ENCODE results near the gene BCAS1. TPM values are rescaled to one million over a fixed set of nuclear protein-coding genes. Genes with fewer than 3 reads are reported as not detected.
A peak's percentile ranks its signal among the peaks of the same experiment; 100 is the strongest.

The BCAS1 gene
- total RNA-seq, 2 experiments from 2014 or later: 0.05 TPM; not detected in 1

DNA sequence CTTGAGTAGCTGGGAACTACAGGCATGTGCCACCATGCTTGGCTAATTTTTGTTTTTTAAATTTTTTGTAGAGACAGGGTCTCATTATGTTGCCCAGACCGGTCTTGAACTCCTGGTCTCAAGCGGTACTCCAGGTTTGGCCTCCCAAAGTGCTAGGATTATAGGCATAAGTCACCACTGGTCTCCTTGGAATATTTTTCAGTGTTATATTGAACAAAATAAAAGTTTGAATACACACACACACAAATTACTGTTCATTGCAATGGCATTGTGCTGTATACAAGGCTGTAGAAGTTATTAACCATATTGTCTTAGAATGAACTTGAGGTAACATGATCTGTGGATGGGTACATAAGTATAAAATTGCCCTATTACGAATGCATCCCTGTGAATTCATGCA is 166.1 kb downstream of the BCAS1 start:
- DNase-seq: no peak
- H3K4me3 Mint-ChIP-seq: no peak overlapping the region
- H3K27ac Mint-ChIP-seq: no peak overlapping the region
- no peaks in the 10 kb centered on the region for H3K27me3 Mint-ChIP-seq (ENCODE audit: low read depth)
- no peaks in the 10 kb centered on the region for H3K36me3 Mint-ChIP-seq (ENCODE audit: low read depth)
- intact Hi-C loops (cut with micrococcal nuclease): no loop called here
- CTCF ChIA-PET: no interaction called here
- no peaks in the 10 kb centered on the region for H3K9me3 Mint-ChIP-seq
- peaks cover 49% of the 10 kb centered on the region for H3K4me1 Mint-ChIP-seq (ENCODE audit: low read depth)

DNA sequence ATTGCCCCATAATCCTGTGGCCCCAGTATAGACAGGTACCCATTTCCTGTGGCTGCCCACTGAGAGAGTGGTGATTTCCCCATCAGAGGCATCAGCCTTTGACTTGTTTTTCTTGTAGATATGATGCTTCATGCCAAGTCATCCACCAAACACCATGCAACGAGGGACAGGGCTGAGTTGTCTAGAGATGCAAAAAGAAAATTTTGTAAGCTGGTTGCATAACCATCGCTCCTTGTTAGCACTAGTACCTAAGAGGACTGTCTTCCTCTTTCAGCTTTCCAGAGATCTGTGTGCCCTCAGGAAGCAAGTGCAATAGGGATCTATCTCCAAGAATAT is 166.8 kb downstream of the BCAS1 start:
- Mint-ChIP-seq H3K36me3 (ENCODE audit: low read depth) (no peaks in the 10 kb centered on the region), H3K27me3 (ENCODE audit: low read depth) (no peaks in the 10 kb centered on the region), H3K9me3 (no peaks in the 10 kb centered on the region), H3K27ac (no peak overlapping the region), H3K4me1 (ENCODE audit: low read depth) (peaks cover 56% of the 10 kb centered on the region), H3K4me3 (no peak overlapping the region)
- DNase-seq: peak; percentile 38
- CTCF ChIA-PET: interaction anchor here (0.7 kb wide), 1 partner anchor 14 kb away, joined by 3 read pairs; no protein-coding TSS in a partner anchor
- intact Hi-C loops (cut with micrococcal nuclease): no loop called here

DNA sequence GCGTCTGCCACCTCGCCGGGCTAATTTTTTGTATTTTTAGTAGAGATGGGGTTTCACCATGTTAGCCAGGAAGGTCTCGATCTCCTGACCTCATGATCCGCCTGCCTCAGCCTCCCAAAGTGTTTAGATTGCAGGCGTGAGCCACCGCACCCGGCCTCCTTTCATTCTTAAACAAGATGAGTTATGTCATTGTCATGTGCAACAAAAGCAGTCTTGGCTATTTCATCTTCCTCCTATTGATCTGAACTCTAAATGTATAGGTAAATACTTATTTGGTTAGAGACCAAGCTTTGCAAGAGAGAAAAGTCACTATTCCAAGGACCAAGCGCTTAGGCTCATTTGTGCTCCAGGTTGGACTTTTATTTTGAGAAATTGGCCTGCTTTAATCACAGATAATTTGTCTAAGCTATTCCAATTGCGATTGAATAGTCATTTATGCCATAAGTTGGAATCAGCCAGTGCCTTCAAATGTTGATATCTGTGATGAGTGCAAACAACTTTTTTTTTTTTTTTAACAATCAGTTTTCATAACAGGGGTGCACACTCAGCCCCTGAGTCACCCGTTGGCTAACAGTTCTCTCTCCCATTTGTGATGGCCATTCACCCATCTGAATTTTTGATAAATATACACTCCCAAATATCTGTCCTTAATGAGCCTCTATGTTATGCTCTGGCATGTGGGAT is 167.3 kb downstream of the BCAS1 start:
- no peak for DNase-seq
- peaks cover 60% of the 10 kb centered on the region for H3K4me1 Mint-ChIP-seq (ENCODE audit: low read depth)
- H3K27me3 Mint-ChIP-seq (ENCODE audit: low read depth): no peaks in the 10 kb centered on the region
- H3K36me3 Mint-ChIP-seq (ENCODE audit: low read depth): no peaks in the 10 kb centered on the region
- CTCF ChIA-PET: interaction anchor here (0.7 to 6.1 kb wide), 4 partner anchors 13 to 31 kb away, joined by 3 to 41 read pairs (median 3); no protein-coding TSS in a partner anchor
- H3K4me3 Mint-ChIP-seq: no peak overlapping the region
- no peaks in the 10 kb centered on the region for H3K9me3 Mint-ChIP-seq
- no peak overlapping the region for H3K27ac Mint-ChIP-seq
- intact Hi-C loops (cut with micrococcal nuclease): no loop called here

DNA sequence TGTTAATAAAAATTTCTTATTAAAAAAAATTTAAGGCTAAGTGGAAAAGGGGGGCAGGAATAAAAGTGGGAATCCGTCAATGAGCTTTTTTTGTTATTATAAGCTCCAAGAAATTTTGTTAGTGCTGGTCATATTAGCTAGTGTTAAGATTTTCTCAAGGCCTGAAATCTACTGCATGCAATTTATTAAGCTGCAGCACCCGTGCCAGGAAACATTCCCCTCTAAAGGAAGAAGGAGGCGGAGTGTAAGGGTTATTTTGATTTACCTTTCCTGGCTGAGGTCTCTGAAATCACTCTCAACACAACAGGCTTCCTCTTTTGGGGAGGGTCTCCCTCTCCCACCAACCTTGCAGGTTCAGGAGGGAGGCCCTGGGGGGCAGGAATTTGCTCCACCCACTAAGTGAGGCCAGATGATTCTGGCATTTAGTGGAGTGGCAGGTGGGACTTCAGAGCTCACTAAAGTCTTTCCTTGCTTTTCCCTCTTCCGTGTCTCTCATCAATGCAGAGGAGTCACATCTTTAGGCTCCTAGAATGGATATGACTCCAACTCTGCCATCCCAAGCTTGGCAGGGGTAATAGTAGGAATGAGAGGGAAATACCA is 168.8 kb downstream of the BCAS1 start:
- intact Hi-C loops (cut with micrococcal nuclease): loop anchor here (2.0 kb wide), 1 partner anchor 241 kb away; no protein-coding TSS in a partner anchor
- Mint-ChIP-seq H3K4me3 (no peak overlapping the region), H3K9me3 (no peaks in the 10 kb centered on the region), H3K4me1 (ENCODE audit: low read depth) (peaks cover 53% of the 10 kb centered on the region), H3K27me3 (ENCODE audit: low read depth) (no peaks in the 10 kb centered on the region), H3K27ac (no peak overlapping the region), H3K36me3 (ENCODE audit: low read depth) (no peaks in the 10 kb centered on the region)
- DNase-seq: no peak
- CTCF ChIA-PET: interaction anchor here (0.5 to 6.1 kb wide), 5 partner anchors 11 to 328 kb away, joined by 3 to 41 read pairs (median 4); no protein-coding TSS in a partner anchor

DNA sequence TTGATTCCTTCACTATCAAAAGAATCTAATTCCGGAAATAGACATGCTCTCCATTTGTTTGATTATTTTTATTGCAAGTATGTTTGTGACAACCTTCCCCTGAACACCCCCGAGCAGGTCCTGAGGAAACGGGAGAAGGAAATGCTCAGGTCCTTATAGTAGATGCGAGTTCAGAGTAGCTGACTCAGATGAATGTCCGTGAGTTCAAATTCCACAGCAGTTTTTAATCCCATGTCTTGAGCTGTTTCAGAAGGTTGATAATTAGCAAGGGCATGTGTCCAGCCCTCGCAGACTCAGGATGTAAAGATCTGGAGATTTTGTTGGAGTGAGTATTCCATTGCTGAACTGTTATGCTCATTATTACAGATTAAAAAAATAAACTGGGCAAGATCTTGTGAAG is 169.3 kb downstream of the BCAS1 start:
- Mint-ChIP-seq H3K27ac (peak overlapping the region; percentile 28), H3K27me3 (ENCODE audit: low read depth) (no peaks in the 10 kb centered on the region), H3K36me3 (ENCODE audit: low read depth) (no peaks in the 10 kb centered on the region), H3K9me3 (no peaks in the 10 kb centered on the region), H3K4me1 (ENCODE audit: low read depth) (peaks cover 48% of the 10 kb centered on the region), H3K4me3 (no peak overlapping the region)
- CTCF ChIA-PET: interaction anchor here (0.5 to 6.1 kb wide), 11 partner anchors 11 to 328 kb away, joined by 3 to 41 read pairs (median 5); no protein-coding TSS in a partner anchor
- intact Hi-C loops (cut with micrococcal nuclease): loop anchor here (2.0 kb wide), 1 partner anchor 240 kb away; no protein-coding TSS in a partner anchor
- DNase-seq: no peak

DNA sequence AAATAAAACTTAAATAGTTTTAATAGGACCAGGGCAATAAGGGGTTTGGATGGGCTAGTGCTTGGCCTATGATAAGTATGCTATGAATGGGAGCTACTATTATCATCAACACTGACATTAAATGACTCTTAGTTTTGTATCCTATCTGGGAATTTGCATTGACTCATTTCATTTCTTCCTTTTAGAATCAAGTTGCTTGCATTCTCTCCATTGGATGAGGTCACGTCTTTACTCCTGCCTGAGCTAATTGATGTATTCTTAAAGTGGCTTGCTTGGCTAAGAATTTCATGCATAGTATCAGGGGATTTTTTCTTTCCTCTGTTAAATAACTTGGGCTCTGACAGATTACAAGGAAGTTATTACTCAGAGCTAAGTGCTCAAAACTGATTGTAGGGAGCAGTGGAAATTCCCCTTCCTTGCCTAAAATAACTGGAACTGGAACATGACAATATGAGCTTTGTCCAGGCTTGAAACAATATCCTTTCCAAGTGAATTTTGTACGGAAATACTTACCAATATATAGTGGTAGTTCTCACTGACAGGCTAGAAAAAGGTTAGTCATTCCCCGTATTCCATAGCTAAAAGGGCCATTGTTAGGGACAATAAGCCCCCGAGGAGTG is 169.9 kb downstream of the BCAS1 start:
- Mint-ChIP-seq H3K27me3 (ENCODE audit: low read depth) (no peaks in the 10 kb centered on the region), H3K36me3 (ENCODE audit: low read depth) (no peaks in the 10 kb centered on the region), H3K27ac (peak overlapping the region; percentile 85), H3K4me3 (no peak overlapping the region), H3K9me3 (no peaks in the 10 kb centered on the region), H3K4me1 (ENCODE audit: low read depth) (peaks cover 47% of the 10 kb centered on the region)
- DNase-seq: no peak
- CTCF ChIA-PET: interaction anchor here (0.6 to 6.1 kb wide), 12 partner anchors 11 to 320 kb away, joined by 3 to 41 read pairs (median 5); no protein-coding TSS in a partner anchor
- intact Hi-C loops (cut with micrococcal nuclease): loop anchor here (1.0 to 2.0 kb wide), 3 partner anchors 28 to 240 kb away; no protein-coding TSS in a partner anchor

DNA sequence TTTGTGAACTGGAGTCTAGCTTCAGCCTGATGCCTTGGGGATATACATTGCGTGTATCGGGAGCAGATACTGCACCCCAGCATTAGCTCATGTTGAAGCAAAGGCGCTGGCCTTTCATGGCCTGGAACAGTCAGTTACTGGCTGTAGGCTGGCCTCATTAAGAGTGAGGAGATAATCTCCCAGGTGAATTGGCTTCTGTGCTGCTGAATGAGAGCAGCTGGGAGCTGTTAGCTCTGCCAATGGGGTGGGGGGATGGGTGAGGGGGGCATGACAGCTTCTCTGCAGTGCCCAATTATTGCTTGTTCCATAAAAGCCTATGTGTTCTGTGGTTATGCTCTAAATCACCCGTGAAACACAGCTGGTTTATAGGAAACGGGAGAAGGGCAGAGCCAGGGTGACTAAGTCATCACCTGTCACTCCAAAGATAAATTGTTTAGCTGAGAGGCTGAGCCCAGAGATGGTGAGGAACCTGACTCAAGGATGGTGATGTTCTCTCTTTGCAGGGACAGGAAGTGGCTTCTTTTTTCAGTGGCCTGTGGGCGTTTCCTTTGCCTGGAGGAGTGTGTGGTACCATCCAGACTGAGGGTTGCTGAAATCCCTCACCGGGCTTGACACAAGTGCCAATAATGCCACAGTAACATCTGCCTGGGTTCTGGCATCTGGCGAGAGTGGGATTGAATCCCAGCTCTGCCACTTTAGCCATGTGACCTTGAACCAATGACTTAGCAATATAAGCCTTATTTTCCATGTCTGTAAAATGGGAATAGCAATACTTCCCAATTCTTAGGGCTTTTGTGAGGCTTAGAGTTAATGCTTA is 170.8 kb downstream of the BCAS1 start:
- H3K4me3 Mint-ChIP-seq: no peak overlapping the region
- intact Hi-C loops (cut with micrococcal nuclease): loop anchor here (1.0 to 2.0 kb wide), 9 partner anchors 15 to 320 kb away; no protein-coding TSS in a partner anchor
- CTCF ChIA-PET: interaction anchor here (0.8 to 6.1 kb wide), 13 partner anchors 12 to 321 kb away, joined by 3 to 41 read pairs (median 4); no protein-coding TSS in a partner anchor

DNA sequence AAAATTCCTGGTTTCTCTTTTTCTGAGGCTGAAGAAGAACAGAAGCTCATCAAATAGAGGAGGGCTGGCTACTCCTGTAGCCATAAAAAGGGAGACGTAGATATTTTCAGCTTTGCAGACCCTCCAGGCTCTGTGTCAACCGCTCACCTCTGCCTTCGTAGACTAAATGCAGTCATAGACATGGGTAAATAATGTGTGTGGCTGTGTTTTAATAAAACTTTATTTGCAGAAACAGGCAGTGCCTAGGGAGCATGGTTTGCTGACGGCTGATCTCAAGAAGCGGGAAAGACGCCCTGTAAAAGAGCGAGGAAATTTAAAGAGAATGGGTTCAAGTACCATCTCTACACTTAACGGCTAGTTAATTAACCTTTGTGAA is 171.8 kb downstream of the BCAS1 start:
- Mint-ChIP-seq H3K4me3 (no peak overlapping the region), H3K36me3 (ENCODE audit: low read depth) (no peaks in the 10 kb centered on the region), H3K27me3 (ENCODE audit: low read depth) (no peaks in the 10 kb centered on the region), H3K9me3 (no peaks in the 10 kb centered on the region), H3K4me1 (ENCODE audit: low read depth) (peaks cover 54% of the 10 kb centered on the region), H3K27ac (peak overlapping the region; percentile 85)
- intact Hi-C loops (cut with micrococcal nuclease): loop anchor here (2.0 kb wide), 3 partner anchors 14 to 192 kb away; no protein-coding TSS in a partner anchor
- no peak for DNase-seq
- CTCF ChIA-PET: interaction anchor here (1.1 to 6.1 kb wide), 5 partner anchors 13 to 320 kb away, joined by 3 to 41 read pairs (median 9); no protein-coding TSS in a partner anchor

More for the DNA sequence above, 170.8 kb downstream of the BCAS1 start:
- H3K36me3 Mint-ChIP-seq (ENCODE audit: low read depth): no peaks in the 10 kb centered on the region
- peak; percentile 94 for DNase-seq
- H3K27ac Mint-ChIP-seq: peak overlapping the region; percentile 85
- H3K4me1 Mint-ChIP-seq (ENCODE audit: low read depth): peaks cover 49% of the 10 kb centered on the region
- H3K9me3 Mint-ChIP-seq: no peaks in the 10 kb centered on the region
- H3K27me3 Mint-ChIP-seq (ENCODE audit: low read depth): no peaks in the 10 kb centered on the region

DNA sequence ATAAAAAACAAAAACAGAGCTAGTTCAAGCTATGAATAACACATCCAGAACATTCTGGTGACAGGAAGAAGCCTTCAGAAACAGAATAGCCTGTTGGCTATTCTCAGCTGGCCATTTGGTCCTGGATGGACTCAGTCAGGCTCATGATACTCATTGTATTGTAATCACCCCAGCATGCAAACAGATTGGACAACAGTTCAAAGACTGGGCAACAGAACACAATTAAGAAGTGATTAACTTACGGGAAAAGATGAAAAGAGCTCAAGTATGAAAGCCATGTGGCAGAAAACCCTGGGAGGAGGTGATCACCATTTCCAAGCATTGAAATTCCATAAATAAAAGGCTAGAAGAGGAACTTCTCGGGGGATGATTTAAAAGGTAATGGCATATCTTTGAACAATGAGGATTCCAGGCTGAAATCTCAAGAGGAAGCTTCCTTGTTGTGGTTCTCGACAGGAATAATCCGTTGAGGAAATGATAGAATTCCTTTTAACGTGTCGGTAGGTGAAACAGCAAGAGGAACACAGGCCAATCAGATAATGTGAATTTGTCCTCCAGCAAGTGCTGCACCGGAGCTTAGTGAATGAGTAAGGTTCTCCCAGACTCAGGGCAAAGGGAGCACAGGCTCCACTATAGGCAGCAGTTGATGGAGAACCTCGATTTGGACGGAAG is 172.4 kb downstream of the BCAS1 start:
- Mint-ChIP-seq H3K27ac (peak overlapping the region; percentile 85), H3K27me3 (ENCODE audit: low read depth) (no peaks in the 10 kb centered on the region), H3K36me3 (ENCODE audit: low read depth) (no peaks in the 10 kb centered on the region), H3K9me3 (no peaks in the 10 kb centered on the region), H3K4me3 (no peak overlapping the region), H3K4me1 (ENCODE audit: low read depth) (peaks cover 54% of the 10 kb centered on the region)
- intact Hi-C loops (cut with micrococcal nuclease): loop anchor here (2.0 kb wide), 3 partner anchors 13 to 191 kb away; no protein-coding TSS in a partner anchor
- DNase-seq: no peak
- CTCF ChIA-PET: interaction anchor here (0.6 to 6.1 kb wide), 4 partner anchors 14 to 359 kb away, joined by 3 to 41 read pairs (median 6); no protein-coding TSS in a partner anchor

DNA sequence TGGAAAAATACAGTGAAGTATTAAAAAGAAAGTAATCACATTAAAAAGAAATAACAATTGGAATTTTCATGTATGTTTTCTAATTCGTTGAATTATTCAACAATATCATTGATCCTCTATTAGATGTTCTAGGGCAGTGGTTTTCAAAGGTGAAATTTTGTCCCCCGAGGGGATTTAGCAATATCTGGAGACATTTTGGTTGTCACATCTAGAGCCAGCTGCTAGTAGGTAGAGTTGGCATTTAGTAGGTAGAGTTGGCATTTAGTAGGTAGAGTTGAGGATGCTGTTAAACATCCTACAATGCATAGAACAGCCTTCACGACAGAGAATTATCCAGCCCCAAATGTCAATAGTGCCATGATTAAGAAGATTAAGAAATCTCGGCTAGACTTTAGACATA is 173.7 kb downstream of the BCAS1 start:
- Mint-ChIP-seq H3K9me3 (no peaks in the 10 kb centered on the region), H3K36me3 (ENCODE audit: low read depth) (no peaks in the 10 kb centered on the region), H3K27ac (no peak overlapping the region), H3K4me3 (no peak overlapping the region), H3K27me3 (ENCODE audit: low read depth) (no peaks in the 10 kb centered on the region), H3K4me1 (ENCODE audit: low read depth) (peaks cover 58% of the 10 kb centered on the region)
- CTCF ChIA-PET: interaction anchor here (6.1 kb wide), 1 partner anchor 19 kb away, joined by 41 read pairs; no protein-coding TSS in a partner anchor
- intact Hi-C loops (cut with micrococcal nuclease): no loop called here
- DNase-seq: no peak

DNA sequence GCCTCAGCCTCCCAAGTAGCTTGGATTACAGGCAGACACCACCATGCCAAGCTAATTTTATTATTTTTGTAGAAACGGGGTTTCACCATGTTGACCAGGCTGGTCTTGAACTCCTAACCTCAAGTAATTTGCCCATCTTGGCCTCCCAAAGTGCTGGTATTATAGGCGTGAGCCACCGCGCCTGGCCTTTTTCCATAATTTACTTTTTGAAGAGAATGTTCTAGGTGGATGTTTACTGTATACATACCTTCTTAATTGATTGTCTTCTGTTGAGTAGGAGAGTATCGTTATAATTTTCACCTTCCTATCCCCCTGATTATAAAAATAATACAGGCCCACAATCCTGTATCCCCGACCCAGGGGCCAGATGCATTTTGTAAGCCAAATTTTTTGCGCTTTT is 174.4 kb downstream of the BCAS1 start:
- Mint-ChIP-seq H3K27ac (no peak overlapping the region), H3K9me3 (no peaks in the 10 kb centered on the region), H3K36me3 (ENCODE audit: low read depth) (no peaks in the 10 kb centered on the region), H3K27me3 (ENCODE audit: low read depth) (no peaks in the 10 kb centered on the region), H3K4me3 (no peak overlapping the region), H3K4me1 (ENCODE audit: low read depth) (peaks cover 58% of the 10 kb centered on the region)
- CTCF ChIA-PET: interaction anchor here (0.7 kb wide), 1 partner anchor 11 kb away, joined by 3 read pairs; no protein-coding TSS in a partner anchor
- intact Hi-C loops (cut with micrococcal nuclease): no loop called here
- DNase-seq: no peak
